Liver (tissue), 9 donors: ENCODE data around the gene C16orf78. TPM values are rescaled to one million over a fixed set of nuclear protein-coding genes. Genes with fewer than 3 reads are reported as not detected.

Experiments
- DNase-seq: peaks from one replicate; pipeline ENCODE4 v3.0.0-alpha.2; 2017; ENCODE audit warnings: low spot score
- H3K27ac ChIP-seq, 2 donors: one replicate each; pipeline ENCODE4 v1.7.0; 2013; ENCODE audit warnings: inconsistent platforms in 2 of 2, low read length in 2 of 2, control low read depth in 1 of 2, low read depth in 1 of 2, mild to moderate bottlenecking in 1 of 2
- H3K27me3 ChIP-seq, 4 donors: one replicate each; pipeline versions ENCODE4 v1.6.1 to v1.7.0; 2013; ENCODE audit warnings: low read length in 3 of 4, inconsistent platforms in 1 of 4, mild to moderate bottlenecking in 1 of 4, moderate library complexity in 1 of 4; ENCODE audit not compliant: control insufficient read depth in 4 of 4, insufficient read depth in 4 of 4
- H3K36me3 ChIP-seq, 4 donors: one replicate each; pipeline versions ENCODE4 v1.6.1 to v1.7.0; 2013; ENCODE audit warnings: low read length in 3 of 4, mild to moderate bottlenecking in 3 of 4, low read depth in 1 of 4, moderate library complexity in 1 of 4; ENCODE audit not compliant: control insufficient read depth in 4 of 4, insufficient read depth in 3 of 4
- H3K4me1 ChIP-seq, 4 donors: one replicate each; pipeline versions ENCODE4 v1.6.1 to v1.7.0; 2013; ENCODE audit warnings: low read length in 3 of 4, mild to moderate bottlenecking in 3 of 4, moderate library complexity in 1 of 4; ENCODE audit not compliant: control insufficient read depth in 4 of 4, insufficient read depth in 4 of 4
- H3K4me3 ChIP-seq, 3 donors: one replicate each; pipeline versions ENCODE4 v1.6.1 to v1.7.0; 2013; ENCODE audit warnings: low read length in 3 of 3, control low read depth in 1 of 3, low read depth in 1 of 3, mild to moderate bottlenecking in 1 of 3
- H3K9ac ChIP-seq, 2 donors: one replicate each; pipeline ENCODE4 v1.7.0; 2013; ENCODE audit warnings: low read length in 2 of 2, mild to moderate bottlenecking in 2 of 2, moderate library complexity in 2 of 2, control low read depth in 1 of 2, low read depth in 1 of 2
- H3K9me3 ChIP-seq, 4 donors: one replicate each; pipeline versions ENCODE4 v1.6.1 to v1.7.0; 2013; ENCODE audit warnings: low read length in 3 of 4; ENCODE audit not compliant: control insufficient read depth in 4 of 4
- ATF3 ChIP-seq: IDR thresholded peaks from 2 replicates; pipeline ENCODE4 v1.6.1; 2016; ENCODE audit warnings: antibody characterized with exemption
- CTCF ChIP-seq: fragments of 150-350 bp; IDR thresholded peaks from 2 replicates; pipeline ENCODE4 v1.5.1; 2017; ENCODE audit warnings: improper control_type of control experiment, low read depth, low read length; ENCODE audit not compliant: missing input control
- EGR1 ChIP-seq, 2 donors: IDR thresholded peaks; 2 replicates each; pipeline ENCODE4 v1.6.1; 2016 to 2018; ENCODE audit warnings: antibody characterized with exemption in 2 of 2, low read depth in 2 of 2
- FOXA1 ChIP-seq: IDR thresholded peaks from 2 replicates; pipeline ENCODE4 v1.6.1; 2016; ENCODE audit warnings: antibody characterized with exemption
- FOXA2 ChIP-seq: IDR thresholded peaks from 2 replicates; pipeline ENCODE4 v1.6.1; 2016; ENCODE audit warnings: antibody characterized with exemption
- HNF4G ChIP-seq: IDR thresholded peaks from 2 replicates; pipeline ENCODE4 v1.6.1; 2016; ENCODE audit warnings: antibody characterized with exemption
- JUND ChIP-seq, 2 donors: IDR thresholded peaks; 2 replicates each; pipeline ENCODE4 v1.6.1; 2016; ENCODE audit warnings: antibody characterized with exemption in 2 of 2
- NR2F2 ChIP-seq: IDR thresholded peaks from 2 replicates; pipeline ENCODE4 v1.6.1; 2016; ENCODE audit warnings: antibody characterized with exemption
- RXRA ChIP-seq, 2 donors: IDR thresholded peaks; 2 replicates each; pipeline ENCODE4 v1.6.1; 2017 to 2018; ENCODE audit warnings: antibody characterized with exemption in 2 of 2, mild to moderate bottlenecking in 1 of 2
- TAF1 ChIP-seq: conservative IDR thresholded peaks from 2 replicates; pipeline ENCODE4 v1.6.1; 2016; ENCODE audit warnings: antibody characterized with exemption, mild to moderate bottlenecking
- YY1 ChIP-seq: IDR thresholded peaks from 2 replicates; pipeline ENCODE4 v1.6.1; 2016; ENCODE audit warnings: antibody characterized with exemption, mild to moderate bottlenecking
- whole genome bisulfite sequencing: extraction: QIAGEN DNeasy Blood & Tissue Kit; methylation state at CpG from one replicate; pipeline ENCODE4 v1.1.7; 2013; 5-methylcytosine and 5-hydroxymethylcytosine counted together
- polyA plus RNA-seq, 2 donors: library from polyadenylated mRNA; stranded (reverse) in 1 of 2; unstranded in 1 of 2; fragments of 200-250 nt in 1 of 2; fragments of >200 nt in 1 of 2; fragmentation: Nextera tagmentation in 1 of 2; extraction: Ambion mirVana in 1 of 2; gene quantifications; one replicate each; pipeline versions ENCODE4 v1.2.1 to v1.2.3, GENCODE V29; 2013 to 2015
- total RNA-seq, 2 donors: library from RNA; depleted of rRNA; stranded (reverse); fragments of >200 nt; gene quantifications; one replicate each; pipeline ENCODE4 v1.2.3, GENCODE V29; 2014
- TF ChIP-seq, protein P1 (sequence below): IDR thresholded peaks from 2 replicates; pipeline ENCODE4 v1.6.1; 2016; ENCODE audit warnings: antibody characterized with exemption
- TF ChIP-seq, protein P2 (sequence below): IDR thresholded peaks from 2 replicates; pipeline ENCODE4 v1.6.1; 2016; ENCODE audit warnings: antibody characterized with exemption
- donor health status: healthy.
- donor health status: healthy.
- donor health status: healthy.
- donor health status: healthy.
- donor health status: healthy.

Gene C16orf78
- total and polyA plus RNA-seq, 4 donors, result not detected

DNA sequence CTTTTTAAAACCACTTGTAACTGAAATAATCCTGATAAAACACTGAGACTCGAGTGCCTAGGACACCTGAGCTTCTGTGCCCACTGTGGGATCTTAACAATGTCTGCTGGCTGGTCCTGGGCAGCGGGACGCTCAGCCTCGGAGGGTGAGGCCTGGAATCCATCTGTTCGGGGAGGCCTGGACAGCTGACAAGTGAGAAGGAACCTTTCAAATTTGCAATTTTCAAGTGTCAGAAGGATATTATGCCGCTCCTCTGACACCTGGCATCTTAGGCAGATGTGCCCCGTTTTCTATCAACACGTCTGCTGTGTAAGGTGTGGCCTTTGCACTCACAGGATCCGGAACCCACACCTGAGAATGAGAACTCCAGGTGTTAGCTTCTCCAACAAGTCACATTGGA, 33.1 kb upstream of the C16orf78 start (continued):
- TF ChIP-seq, protein P1, sequence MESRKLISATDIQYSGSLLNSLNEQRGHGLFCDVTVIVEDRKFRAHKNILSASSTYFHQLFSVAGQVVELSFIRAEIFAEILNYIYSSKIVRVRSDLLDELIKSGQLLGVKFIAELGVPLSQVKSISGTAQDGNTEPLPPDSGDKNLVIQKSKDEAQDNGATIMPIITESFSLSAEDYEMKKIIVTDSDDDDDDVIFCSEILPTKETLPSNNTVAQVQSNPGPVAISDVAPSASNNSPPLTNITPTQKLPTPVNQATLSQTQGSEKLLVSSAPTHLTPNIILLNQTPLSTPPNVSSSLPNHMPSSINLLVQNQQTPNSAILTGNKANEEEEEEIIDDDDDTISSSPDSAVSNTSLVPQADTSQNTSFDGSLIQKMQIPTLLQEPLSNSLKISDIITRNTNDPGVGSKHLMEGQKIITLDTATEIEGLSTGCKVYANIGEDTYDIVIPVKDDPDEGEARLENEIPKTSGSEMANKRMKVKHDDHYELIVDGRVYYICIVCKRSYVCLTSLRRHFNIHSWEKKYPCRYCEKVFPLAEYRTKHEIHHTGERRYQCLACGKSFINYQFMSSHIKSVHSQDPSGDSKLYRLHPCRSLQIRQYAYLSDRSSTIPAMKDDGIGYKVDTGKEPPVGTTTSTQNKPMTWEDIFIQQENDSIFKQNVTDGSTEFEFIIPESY, result no peak
- TF ChIP-seq JUND (IDR thresholded peaks at IDR 0.05) (no peak), FOXA1 (no peak), ATF3 (no peak), CTCF (no peak)

- Histone ChIP-seq H3K4me3 (no peak overlapping the region), H3K36me3 (no peaks in the 10 kb centered on the region), H3K27me3 (no peaks in the 10 kb centered on the region), H3K27ac (no peak overlapping the region), H3K9ac (no peak overlapping the region), H3K4me1 (no peaks in the 10 kb centered on the region), H3K9me3 (no peaks in the 10 kb centered on the region)
- 56% methylated on average over 4 of the region's 4 CpGs for WGBS
- TF ChIP-seq YY1, result no peak
- no peak for TF ChIP-seq FOXA1
- no peak for DNase-seq
Observed at GRCh38 chr16:49341706-49342105, 31.9 kb upstream of the C16orf78 start.

GRCh38 chr16:49342336-49343265, 31.0 kb upstream of the C16orf78 start:
- H3K4me3 ChIP-seq, result no peak overlapping the region
- no peaks in the 10 kb centered on the region for H3K27me3 ChIP-seq
- no peak overlapping the region for H3K27ac ChIP-seq
- no peak for TF ChIP-seq FOXA2
- no peak for TF ChIP-seq HNF4G
- no peak for TF ChIP-seq NR2F2
- no peak for TF ChIP-seq YY1
- H3K36me3 ChIP-seq, result no peaks in the 10 kb centered on the region
- DNase-seq, result no peak
- no peak overlapping the region for H3K9ac ChIP-seq
- 53% methylated on average over 8 of the region's 8 CpGs for WGBS
- H3K4me1 ChIP-seq, result no peaks in the 10 kb centered on the region
- H3K9me3 ChIP-seq, result no peaks in the 10 kb centered on the region

DNA sequence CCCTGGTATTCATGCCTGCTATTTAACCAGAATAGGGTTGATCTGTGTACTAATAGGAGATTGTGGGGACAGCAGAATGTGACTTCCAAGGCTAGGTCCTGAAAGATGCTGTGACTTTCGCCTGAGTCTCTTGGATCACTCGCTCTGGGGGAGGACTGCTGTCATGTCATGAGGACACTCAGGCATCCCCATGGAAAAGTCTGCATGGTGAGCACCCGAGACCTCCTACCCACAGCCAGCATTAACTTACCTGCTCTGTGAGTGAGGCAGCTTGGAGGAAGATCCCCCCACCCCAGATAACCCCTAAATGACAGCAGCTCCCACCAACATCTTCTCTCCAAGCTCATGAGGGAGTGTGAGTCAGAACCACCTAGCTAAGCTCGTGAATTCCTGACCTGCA, 30.3 kb upstream of the C16orf78 start:
- H3K36me3 ChIP-seq, result no peaks in the 10 kb centered on the region
- H3K27me3 ChIP-seq, result no peaks in the 10 kb centered on the region
- TF ChIP-seq FOXA2, result no peak
- TF ChIP-seq ATF3, result no peak
- no peak for TF ChIP-seq HNF4G
- TF ChIP-seq RXRA (IDR thresholded peaks at IDR 0.05), result no peak
- TF ChIP-seq, protein P2, sequence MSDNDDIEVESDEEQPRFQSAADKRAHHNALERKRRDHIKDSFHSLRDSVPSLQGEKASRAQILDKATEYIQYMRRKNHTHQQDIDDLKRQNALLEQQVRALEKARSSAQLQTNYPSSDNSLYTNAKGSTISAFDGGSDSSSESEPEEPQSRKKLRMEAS, result no peak
- TF ChIP-seq TAF1, result no peak
- no peak for TF ChIP-seq YY1
- no peak for TF ChIP-seq EGR1 (IDR thresholded peaks at IDR 0.05; ENCODE audit: low read depth in 2 of 2)
- no peak for TF ChIP-seq FOXA1
- 61% methylated on average over 4 of the region's 4 CpGs for WGBS
- no peak overlapping the region for H3K9ac ChIP-seq
- no peaks in the 10 kb centered on the region for H3K9me3 ChIP-seq
- no peak overlapping the region for H3K4me3 ChIP-seq
- no peak for DNase-seq
- H3K27ac ChIP-seq, result no peak overlapping the region
- H3K4me1 ChIP-seq, result no peaks in the 10 kb centered on the region
